Stimulated activated CD4-positive, alpha-beta T cell treated with anti-CD3 and anti-CD28 coated beads, Interleukin-4, amount 100 ng/mL, for 48 hours (primary cell): ENCODE measurements around the gene USP20.

Experiments
- DNase-seq, 2 donors: peaks; one replicate each; pipeline ENCODE4 v3.0.0-alpha.2; 2020; ENCODE audit warnings: low read depth in 2 of 2

USP20 gene

GRCh38 chr9:129918296-129918950 is 83.2 kb downstream of the USP20 start:
- no peak for DNase-seq

- DNase-seq = no peak
These were observed 84.0 kb downstream of the USP20 start for GRCh38 chr9:129919277-129919676.

GRCh38 chr9:129919841-129920240 is 84.6 kb downstream of the USP20 start:
- DNase-seq = no peak

DNA sequence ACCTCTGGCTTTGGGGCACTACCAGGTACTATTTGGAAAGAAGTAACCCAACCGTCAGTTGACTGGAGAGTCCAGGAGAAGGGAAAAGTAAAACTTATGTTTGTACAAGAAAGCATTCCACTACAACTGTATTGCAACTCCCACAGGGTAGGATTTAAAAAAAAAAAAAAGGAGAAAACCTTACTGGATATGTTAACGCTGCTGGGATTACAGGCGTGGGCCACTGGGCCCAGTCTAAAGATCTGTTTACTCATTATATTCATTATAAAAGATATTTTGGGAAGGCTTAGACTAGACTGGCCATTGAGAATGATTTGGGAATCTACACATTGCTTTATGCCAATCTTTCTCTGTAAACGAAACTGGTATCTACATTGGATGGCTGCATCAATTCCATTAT is 86.6 kb downstream of the USP20 start:
- no peak for DNase-seq

- no peak for DNase-seq
These were observed 88.3 kb downstream of the USP20 start for GRCh38 chr9:129923589-129923988.

GRCh38 chr9:129929496-129930125 is 94.4 kb downstream of the USP20 start:
- no peak for DNase-seq

DNA sequence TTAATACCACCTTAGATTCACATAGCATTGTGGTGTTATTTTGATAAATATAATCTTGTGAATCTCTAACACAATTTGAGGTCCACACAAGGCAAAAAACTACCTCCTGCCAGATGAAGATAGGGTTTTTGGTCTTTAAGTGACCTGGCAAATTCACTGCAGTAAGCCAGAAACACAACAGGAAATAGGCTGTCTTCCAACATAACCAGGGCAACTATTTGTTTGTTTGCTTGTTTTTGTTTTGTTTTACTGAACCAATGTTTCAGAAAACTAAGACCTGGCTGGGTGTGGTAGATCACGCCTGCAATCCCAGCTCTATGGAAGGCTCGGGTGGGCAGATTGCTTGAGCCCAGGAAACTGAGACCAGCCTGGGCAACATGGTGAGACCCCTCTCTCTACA is 95.5 kb downstream of the USP20 start:
- DNase-seq = no peak
